HepG2 (cell line): ENCODE measurements around the gene GSK3B. TPM values are rescaled to one million over a fixed set of nuclear protein-coding genes. Genes with fewer than 3 reads are reported as not detected.

ENCODE experiments used
- ATAC-seq: fragments of 200-7000 bp; cut with Tn5 transposase; 3 replicates; pipeline ENCODE4 v1.9.1; 2020; ENCODE audit warnings: mild to moderate bottlenecking, moderate library complexity
- BruUV-seq: library from RNA; stranded (reverse); fragments of 400-500 nt; replicated peaks from 2 replicates; lab custom pipeline; 2021; lab: Mats Ljungman, UMichigan
- CTCF ChIA-PET: fragments of 300-600 bp; formaldehyde crosslinking; extraction: SDS; loops from one replicate; lab custom pipeline; 2021; ENCODE audit warnings: low total read pairs, inconsistent platforms, low intra/inter-chr PET ratio; lab: Yijun Ruan, JAX
- POLR2A ChIA-PET: fragments of 350-600 bp; sonication (Branson Sonifier 250); formaldehyde crosslinking; loops from one replicate; lab custom pipeline; 2020; ENCODE audit warnings: antibody characterized with exemption, inconsistent platforms; lab: Yijun Ruan, JAX
- DNase-seq: peaks from one replicate; pipeline ENCODE4 v3.0.0-alpha.2; 2015; ENCODE audit warnings: low spot score
- FAIRE-seq: peaks from 3 replicates; lab custom pipeline; 2011; peaks lifted over from hg19 to GRCh38; lab: Jason Lieb, UNC
- H2AFZ ChIP-seq: one replicate; pipeline ENCODE4 v1.6.1; 2011; ENCODE audit warnings: low read length, inconsistent platforms
- H3K27ac ChIP-seq: fragments of 300-600 bp; 3 replicates; pipeline ENCODE4 v1.8.0; 2011; ENCODE audit warnings: mixed run types, mild to moderate bottlenecking, mixed read lengths, low read length, inconsistent platforms; ENCODE audit not compliant: insufficient read depth; ENCODE audit errors: extremely low read length
- H3K27me3 ChIP-seq, 2 experiments: fragments of 200-600 bp in 1 of 2; 2 replicates in 1 of 2; 3 replicates in 1 of 2; pipeline versions ENCODE4 v1.6.0 to v1.8.0; 2011; ENCODE audit warnings: low read length in 2 of 2, mild to moderate bottlenecking in 2 of 2, moderate library complexity in 2 of 2, inconsistent platforms in 1 of 2; ENCODE audit not compliant: insufficient read depth in 2 of 2, control insufficient read depth in 1 of 2
- H3K36me3 ChIP-seq, 2 experiments: fragments of 200-600 bp in 1 of 2; replicated peaks in 1 of 2; 2 replicates in 1 of 2; 3 replicates in 1 of 2; pipeline versions ENCODE4 v1.5.1 to v1.8.0; 2011; ENCODE audit warnings: low read length in 2 of 2, inconsistent platforms in 1 of 2; ENCODE audit not compliant: insufficient read depth in 2 of 2, control insufficient read depth in 1 of 2
- H3K4me1 ChIP-seq: 2 replicates; pipeline ENCODE4 v1.5.1; 2012; ENCODE audit warnings: low read length, inconsistent platforms; ENCODE audit not compliant: insufficient read depth
- H3K4me2 ChIP-seq: 2 replicates; pipeline ENCODE4 v1.6.0; 2011; ENCODE audit warnings: low read depth, low read length, inconsistent platforms
- H3K4me3 ChIP-seq, 3 experiments: fragments of 200-600 bp in 1 of 3; sonication (generic), shearing (Covaris generic) in 1 of 3; replicated peaks in 1 of 3; 2 replicates each; pipeline ENCODE4 v1.5.1; 2011 to 2016; ENCODE audit warnings: low read length in 3 of 3, inconsistent platforms in 2 of 3, low read depth in 2 of 3, mild to moderate bottlenecking in 2 of 3, control low read depth in 1 of 3, mixed read lengths in 1 of 3; ENCODE audit not compliant: insufficient read depth in 1 of 3
- H3K79me2 ChIP-seq: one replicate; pipeline ENCODE4 v1.6.1; 2011; ENCODE audit warnings: low read length, inconsistent platforms; ENCODE audit not compliant: insufficient read depth
- H3K9ac ChIP-seq: 2 replicates; pipeline ENCODE4 v1.6.0; 2011; ENCODE audit warnings: mild to moderate bottlenecking, low read depth, low read length, inconsistent platforms; ENCODE audit not compliant: insufficient read depth
- H3K9me3 ChIP-seq: 2 replicates; pipeline ENCODE4 v1.5.1; 2012; ENCODE audit warnings: mild to moderate bottlenecking, low read length
- H4K20me1 ChIP-seq: 2 replicates; pipeline ENCODE4 v1.6.0; 2011; ENCODE audit warnings: inconsistent platforms, mild to moderate bottlenecking, low read length, moderate library complexity; ENCODE audit not compliant: insufficient read depth
- MATR3 ChIP-seq: sonication (generic); formaldehyde crosslinking; IDR thresholded peaks from 2 replicates; pipeline ENCODE4 v1.4.0; 2020; ENCODE audit warnings: missing genetic modification reagents
- MLX ChIP-seq: IDR thresholded peaks from 2 replicates; pipeline ENCODE4 v1.6.1; 2016
- POLR2A ChIP-seq, 2 experiments: IDR thresholded peaks; 2 replicates each; pipeline ENCODE4 v1.6.1; 2011; ENCODE audit warnings: low read depth in 2 of 2, low read length in 2 of 2, mild to moderate bottlenecking in 1 of 2, moderate library complexity in 1 of 2; ENCODE audit not compliant: insufficient read depth in 1 of 2
- SSRP1 ChIP-seq: IDR thresholded peaks from 2 replicates; pipeline ENCODE4 v1.6.1; 2016; ENCODE audit warnings: control low read depth
- STAG1 ChIP-seq: sonication (generic); formaldehyde crosslinking; IDR thresholded peaks from 2 replicates; pipeline ENCODE4 v1.4.0; 2020; ENCODE audit warnings: missing genetic modification reagents
- TBX2 ChIP-seq: sonication (generic); formaldehyde crosslinking; IDR thresholded peaks from 2 replicates; pipeline ENCODE4 v1.5.0; 2020; ENCODE audit warnings: missing genetic modification reagents, mild to moderate bottlenecking, borderline replicate concordance
- TOE1 ChIP-seq: sonication (generic); formaldehyde crosslinking; IDR thresholded peaks from 2 replicates; pipeline ENCODE4 v1.4.0; 2020; ENCODE audit warnings: mild to moderate bottlenecking, missing genetic modification reagents
- ZNF263 ChIP-seq: sonication (generic); formaldehyde crosslinking; IDR thresholded peaks from 2 replicates; pipeline ENCODE4 v1.4.0; 2020; ENCODE audit warnings: missing genetic modification reagents
- ZNF660 ChIP-seq: sonication (generic); formaldehyde crosslinking; IDR thresholded peaks from 2 replicates; pipeline ENCODE4 v1.5.1; 2020; ENCODE audit warnings: mild to moderate bottlenecking, low read depth, missing genetic modification reagents, borderline replicate concordance
- ZNF776 ChIP-seq: sonication (generic); formaldehyde crosslinking; IDR thresholded peaks from 2 replicates; pipeline ENCODE4 v1.4.0; 2020; ENCODE audit warnings: mild to moderate bottlenecking, missing genetic modification reagents
- WGBS: methylation state at CpG from one replicate; pipeline ENCODE4 v1.1.6; 2017; ENCODE audit warnings: low lambda C conversion rate; 5-methylcytosine and 5-hydroxymethylcytosine counted together
- in situ Hi-C: cut with HindIII; loops from 2 replicates; pipeline ENCODE4 v1.10.0; 2017; ENCODE audit warnings: low pct_unique_long_range_greater_than_20kb; ENCODE audit not compliant: extremely low pct_ligation_motif_present
- intact Hi-C: fragments of 100-400 bp; cut with micrococcal nuclease; formaldehyde crosslinking; loops from one replicate; pipeline ENCODE4 v1.10.0; 2022; ENCODE audit not compliant: unreplicated experiment
- polyA plus RNA-seq, 8 experiments: library from polyadenylated mRNA; depleted of rRNA in 3 of 8; stranded (reverse) in 7 of 8; unstranded in 1 of 8; fragments of >200 nt; fragmentation: Illumina TruSeq in 4 of 8; extraction: Trizol in 4 of 8; gene quantifications; 2 replicates each; pipeline versions ENCODE4 v1.2.1 to v1.2.3, GENCODE V29; 2011 to 2016; ENCODE audit warnings: low read depth in 4 of 8, missing spikeins in 1 of 8, mixed read lengths in 1 of 8; ENCODE audit not compliant: insufficient read depth in 1 of 8
- total RNA-seq, 5 experiments: library from RNA; depleted of rRNA; stranded (reverse); fragments of >200 nt; fragmentation: Illumina TruSeq; extraction: Trizol; gene quantifications; 2 replicates each; pipeline ENCODE4 v1.2.3, GENCODE V29; 2016; ENCODE audit warnings: low read depth in 1 of 5
- TF ChIP-seq, protein P1 (sequence below): sonication (generic); formaldehyde crosslinking; IDR thresholded peaks from 2 replicates; pipeline ENCODE4 v1.4.0; 2020; ENCODE audit warnings: missing genetic modification reagents, borderline replicate concordance

GSK3B gene
- total and polyA plus RNA-seq, 2 of the 13 experiments (the other 11 are each of a cell fraction or from before 2014, with no cell fraction given), result 22.3 to 30.1 TPM

- no peak overlapping the region for H3K4me3 ChIP-seq
- no peak overlapping the region for H3K27ac ChIP-seq
- no peaks in the 10 kb centered on the region for H4K20me1 ChIP-seq
- ATAC-seq, result no peak
- no peak overlapping the region for H2AFZ ChIP-seq
- POLR2A ChIA-PET, result interaction anchor here (1.7 kb wide), 1 partner anchor 8 kb away, joined by 6 read pairs; the partner anchor contains the start of gene GSK3B
- H3K9ac ChIP-seq, result no peak overlapping the region
- in situ Hi-C loops, result no loop called here
- no peak for FAIRE-seq
- 97% methylated on average over 3 of the region's 3 CpGs for WGBS
- CTCF ChIA-PET, result no interaction called here
- H3K27me3 ChIP-seq, result no peaks in the 10 kb centered on the region
- BruUV-seq, result no TSS peak
- no peaks in the 10 kb centered on the region; a peak in 1 of 5 replicates for H3K36me3 ChIP-seq
- no peak for DNase-seq
- intact Hi-C loops, result no loop called here
- no peaks in the 10 kb centered on the region for H3K79me2 ChIP-seq
- H3K9me3 ChIP-seq, result no peaks in the 10 kb centered on the region
- H3K4me1 ChIP-seq, result 0 out of 2 replicates have a peak, but pooled peaks cover 10% of the 10 kb centered on the region
- TF ChIP-seq TBX2 (CRISPR knock-in tag), result no peak
- H3K4me2 ChIP-seq, result no peak overlapping the region
Measured at GRCh38 chr3:120102674-120103073, 8.4 kb upstream of the GSK3B start.

GRCh38 chr3:120102232-120102631 lies 8.0 kb upstream of the GSK3B start:
- no peak for FAIRE-seq
- POLR2A ChIA-PET, result no interaction called here

More at GRCh38 chr3:120102232-120102631, 8.0 kb upstream of the GSK3B start:
- H3K79me2 ChIP-seq, result peaks cover 3% of the 10 kb centered on the region
- CTCF ChIA-PET, result no interaction called here
- no peaks in the 10 kb centered on the region for H4K20me1 ChIP-seq
- no peak for TF ChIP-seq ZNF776 (CRISPR knock-in tag)
- no peak for TF ChIP-seq TOE1 (CRISPR knock-in tag)
- TF ChIP-seq ZNF263 (CRISPR knock-in tag), result no peak
- TF ChIP-seq ZNF660, result no peak
- no peak for TF ChIP-seq POLR2A (IDR thresholded peaks at IDR 0.05; ENCODE audit: insufficient read depth in 1 of 2, low read depth in 2 of 2, low read length in 2 of 2)
- no peak for TF ChIP-seq SSRP1 (CRISPR knock-in tag)
- TF ChIP-seq, protein P1, sequence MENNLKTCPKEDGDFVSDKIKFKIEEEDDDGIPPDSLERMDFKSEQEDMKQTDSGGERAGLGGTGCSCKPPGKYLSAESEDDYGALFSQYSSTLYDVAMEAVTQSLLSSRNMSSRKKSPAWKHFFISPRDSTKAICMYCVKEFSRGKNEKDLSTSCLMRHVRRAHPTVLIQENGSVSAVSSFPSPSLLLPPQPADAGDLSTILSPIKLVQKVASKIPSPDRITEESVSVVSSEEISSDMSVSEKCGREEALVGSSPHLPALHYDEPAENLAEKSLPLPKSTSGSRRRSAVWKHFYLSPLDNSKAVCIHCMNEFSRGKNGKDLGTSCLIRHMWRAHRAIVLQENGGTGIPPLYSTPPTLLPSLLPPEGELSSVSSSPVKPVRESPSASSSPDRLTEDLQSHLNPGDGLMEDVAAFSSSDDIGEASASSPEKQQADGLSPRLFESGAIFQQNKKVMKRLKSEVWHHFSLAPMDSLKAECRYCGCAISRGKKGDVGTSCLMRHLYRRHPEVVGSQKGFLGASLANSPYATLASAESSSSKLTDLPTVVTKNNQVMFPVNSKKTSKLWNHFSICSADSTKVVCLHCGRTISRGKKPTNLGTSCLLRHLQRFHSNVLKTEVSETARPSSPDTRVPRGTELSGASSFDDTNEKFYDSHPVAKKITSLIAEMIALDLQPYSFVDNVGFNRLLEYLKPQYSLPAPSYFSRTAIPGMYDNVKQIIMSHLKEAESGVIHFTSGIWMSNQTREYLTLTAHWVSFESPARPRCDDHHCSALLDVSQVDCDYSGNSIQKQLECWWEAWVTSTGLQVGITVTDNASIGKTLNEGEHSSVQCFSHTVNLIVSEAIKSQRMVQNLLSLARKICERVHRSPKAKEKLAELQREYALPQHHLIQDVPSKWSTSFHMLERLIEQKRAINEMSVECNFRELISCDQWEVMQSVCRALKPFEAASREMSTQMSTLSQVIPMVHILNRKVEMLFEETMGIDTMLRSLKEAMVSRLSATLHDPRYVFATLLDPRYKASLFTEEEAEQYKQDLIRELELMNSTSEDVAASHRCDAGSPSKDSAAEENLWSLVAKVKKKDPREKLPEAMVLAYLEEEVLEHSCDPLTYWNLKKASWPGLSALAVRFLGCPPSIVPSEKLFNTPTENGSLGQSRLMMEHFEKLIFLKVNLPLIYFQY, result no peak
- TF ChIP-seq MATR3 (CRISPR knock-in tag), result no peak
- no peak for TF ChIP-seq STAG1
- no peak for TF ChIP-seq MLX (CRISPR knock-in tag)
- H3K4me2 ChIP-seq, result no peak overlapping the region
- H3K4me3 ChIP-seq, result no peak overlapping the region
- BruUV-seq, result no TSS peak
- in situ Hi-C loops (no loop called here), intact Hi-C loops (no loop called here)
- DNase-seq (no peak), ATAC-seq (no peak)
- 91% methylated on average over 3 of the region's 3 CpGs for WGBS
- H3K27me3 ChIP-seq, result no peaks in the 10 kb centered on the region
- no peak overlapping the region for H3K9ac ChIP-seq
- no peaks in the 10 kb centered on the region for H3K9me3 ChIP-seq
- no peaks in the 10 kb centered on the region; a peak in 1 of 5 replicates for H3K36me3 ChIP-seq
- no peak overlapping the region for H2AFZ ChIP-seq
- H3K4me1 ChIP-seq, result peaks cover 13% of the 10 kb centered on the region
- H3K27ac ChIP-seq, result no peak overlapping the region
